Measurements from ENCODE around the gene PGC.

Gene PGC

GRCh38 chr6:41713650-41714291 lies 33.4 kb downstream of the PGC start:
- Histone ChIP-seq H3K4ac (ENCODE audit: low read depth, low read length) (no peak overlapping the region), H3K79me1 (ENCODE audit: low read length) (no peaks in the 10 kb centered on the region), H4K91ac (ENCODE audit: low read depth, low read length) (no peak overlapping the region), H4K12ac (ENCODE audit: low read depth, low read length) (no peak overlapping the region), H3K9ac (ENCODE audit: low read length) (no peak overlapping the region), H2BK12ac (ENCODE audit: low read length) (no peak overlapping the region), H2AK5ac (ENCODE audit: low read length) (no peak overlapping the region), H3K36me3 (ENCODE audit: control insufficient read depth in 1 of 2, insufficient read depth in 2 of 2, low read length in 2 of 2) (peaks cover 0 to 3% of the 10 kb centered on the region in 2 experiments), H3K18ac (ENCODE audit: low read length) (no peak overlapping the region), H3K4me1 (ENCODE audit: control insufficient read depth in 1 of 2, insufficient read depth in 2 of 2, low read length in 2 of 2) (peaks cover 6 to 19% of the 10 kb centered on the region in 2 experiments), H3K27ac (ENCODE audit: low read depth, low read length) (no peak overlapping the region), H2AFZ (ENCODE audit: insufficient read depth, low read length, poor library complexity) (no peak overlapping the region), H2BK120ac (ENCODE audit: insufficient read depth, low read length, poor library complexity) (no peak overlapping the region), H3K4me3 (ENCODE audit: low read depth, low read length) (peak overlapping the region; percentile 10), H3K79me2 (ENCODE audit: control insufficient read depth, insufficient read depth, low read length, poor library complexity) (peaks cover 1% of the 10 kb centered on the region), H3K9me3 (ENCODE audit: insufficient read depth, low read depth, low read length) (peaks cover 4% of the 10 kb centered on the region), H3K27me3 (ENCODE audit: insufficient read depth, low read length) (no peaks in the 10 kb centered on the region), H3K14ac (ENCODE audit: low read length) (no peak overlapping the region), H2BK5ac (ENCODE audit: low read depth, low read length, poor library complexity) (no peak overlapping the region), H4K8ac (ENCODE audit: low read depth, low read length) (no peak overlapping the region), H3K4me2 (ENCODE audit: low read length) (no peak overlapping the region), H3K23ac (ENCODE audit: low read length) (no peak overlapping the region)
- no peak for DNase-seq
- WGBS (ENCODE audit: extremely low coverage, insufficient coverage, insufficient read length) = no CpG with 5 or more reads among the region's 14 CpGs

- no peak overlapping the region for H2BK120ac ChIP-seq (ENCODE audit: insufficient read depth, low read length, poor library complexity)
- no peak overlapping the region for H2BK5ac ChIP-seq (ENCODE audit: low read depth, low read length, poor library complexity)
- no peak overlapping the region for H2AFZ ChIP-seq (ENCODE audit: insufficient read depth, low read length, poor library complexity)
- H3K4me3 ChIP-seq (ENCODE audit: low read depth, low read length) = no peak overlapping the region
- no peak overlapping the region for H3K9ac ChIP-seq (ENCODE audit: low read length)
- H3K4me1 ChIP-seq (ENCODE audit: control insufficient read depth in 1 of 2, insufficient read depth in 2 of 2, low read length in 2 of 2) = peaks cover 4 to 19% of the 10 kb centered on the region in 2 experiments
- H3K14ac ChIP-seq (ENCODE audit: low read length) = no peak overlapping the region
- no peaks in the 10 kb centered on the region for H3K27me3 ChIP-seq (ENCODE audit: insufficient read depth, low read length)
- no peak overlapping the region for H3K4ac ChIP-seq (ENCODE audit: low read depth, low read length)
- peak overlapping the region; percentile 21 for H3K18ac ChIP-seq (ENCODE audit: low read length)
- no peak overlapping the region for H4K91ac ChIP-seq (ENCODE audit: low read depth, low read length)
- no CpG with 5 or more reads among the region's 9 CpGs for WGBS (ENCODE audit: extremely low coverage, insufficient coverage, insufficient read length)
- H4K12ac ChIP-seq (ENCODE audit: low read depth, low read length) = no peak overlapping the region
- peaks cover 4% of the 10 kb centered on the region for H3K9me3 ChIP-seq (ENCODE audit: insufficient read depth, low read depth, low read length)
- H3K27ac ChIP-seq (ENCODE audit: low read depth, low read length) = no peak overlapping the region
- H2BK12ac ChIP-seq (ENCODE audit: low read length) = no peak overlapping the region
- peaks cover 0 to 3% of the 10 kb centered on the region in 2 experiments for H3K36me3 ChIP-seq (ENCODE audit: control insufficient read depth in 1 of 2, insufficient read depth in 2 of 2, low read length in 2 of 2)
- H4K8ac ChIP-seq (ENCODE audit: low read depth, low read length) = no peak overlapping the region
- H2AK5ac ChIP-seq (ENCODE audit: low read length) = no peak overlapping the region
- H3K79me1 ChIP-seq (ENCODE audit: low read length) = no peaks in the 10 kb centered on the region
- peaks cover 1% of the 10 kb centered on the region for H3K79me2 ChIP-seq (ENCODE audit: control insufficient read depth, insufficient read depth, low read length, poor library complexity)
- no peak overlapping the region for H3K4me2 ChIP-seq (ENCODE audit: low read length)
- peak in 1 of 2 donors; percentile 5 for DNase-seq
- H3K23ac ChIP-seq (ENCODE audit: low read length) = no peak overlapping the region
Observed at GRCh38 chr6:41713159-41713649, 34.0 kb downstream of the PGC start.

- Histone ChIP-seq H4K8ac (ENCODE audit: low read depth, low read length) (no peak overlapping the region), H3K4ac (ENCODE audit: low read depth, low read length) (no peak overlapping the region), H3K4me1 (ENCODE audit: control insufficient read depth in 1 of 2, insufficient read depth in 2 of 2, low read length in 2 of 2) (peaks cover 4 to 17% of the 10 kb centered on the region in 2 experiments), H3K9me3 (ENCODE audit: insufficient read depth, low read depth, low read length) (peaks cover 4% of the 10 kb centered on the region), H3K36me3 (ENCODE audit: control insufficient read depth in 1 of 2, insufficient read depth in 2 of 2, low read length in 2 of 2) (peaks cover 0 to 3% of the 10 kb centered on the region in 2 experiments), H2BK5ac (ENCODE audit: low read depth, low read length, poor library complexity) (no peak overlapping the region), H3K23ac (ENCODE audit: low read length) (no peak overlapping the region), H2AK5ac (ENCODE audit: low read length) (peak overlapping the region; percentile 40), H2AFZ (ENCODE audit: insufficient read depth, low read length, poor library complexity) (no peak overlapping the region), H3K27me3 (ENCODE audit: insufficient read depth, low read length) (no peaks in the 10 kb centered on the region), H4K12ac (ENCODE audit: low read depth, low read length) (no peak overlapping the region), H3K79me1 (ENCODE audit: low read length) (no peaks in the 10 kb centered on the region), H3K4me3 (ENCODE audit: low read depth, low read length) (no peak overlapping the region), H2BK12ac (ENCODE audit: low read length) (no peak overlapping the region), H3K18ac (ENCODE audit: low read length) (no peak overlapping the region), H4K91ac (ENCODE audit: low read depth, low read length) (no peak overlapping the region), H3K4me2 (ENCODE audit: low read length) (no peak overlapping the region), H3K27ac (ENCODE audit: low read depth, low read length) (no peak overlapping the region), H3K9ac (ENCODE audit: low read length) (no peak overlapping the region), H2BK120ac (ENCODE audit: insufficient read depth, low read length, poor library complexity) (no peak overlapping the region), H3K79me2 (ENCODE audit: control insufficient read depth, insufficient read depth, low read length, poor library complexity) (peaks cover 1% of the 10 kb centered on the region), H3K14ac (ENCODE audit: low read length) (no peak overlapping the region)
- DNase-seq = no peak
- WGBS (ENCODE audit: extremely low coverage, insufficient coverage, insufficient read length) = no CpG with 5 or more reads among the region's 10 CpGs
Observed at GRCh38 chr6:41712651-41713103, 34.5 kb downstream of the PGC start.

- no peak overlapping the region for H3K4ac ChIP-seq (ENCODE audit: low read depth, low read length)
- H4K91ac ChIP-seq (ENCODE audit: low read depth, low read length) = no peak overlapping the region
- H3K27me3 ChIP-seq (ENCODE audit: insufficient read depth, low read length) = no peaks in the 10 kb centered on the region
- H2AK5ac ChIP-seq (ENCODE audit: low read length) = no peak overlapping the region
- no peak overlapping the region for H4K8ac ChIP-seq (ENCODE audit: low read depth, low read length)
- no peak overlapping the region for H3K27ac ChIP-seq (ENCODE audit: low read depth, low read length)
- H2AFZ ChIP-seq (ENCODE audit: insufficient read depth, low read length, poor library complexity) = no peak overlapping the region
- DNase-seq = no peak
- no peak overlapping the region for H3K23ac ChIP-seq (ENCODE audit: low read length)
- WGBS (ENCODE audit: extremely low coverage, insufficient coverage, insufficient read length) = no CpG with 5 or more reads among the region's 9 CpGs
- H2BK5ac ChIP-seq (ENCODE audit: low read depth, low read length, poor library complexity) = no peak overlapping the region
- H3K79me2 ChIP-seq (ENCODE audit: control insufficient read depth, insufficient read depth, low read length, poor library complexity) = no peaks in the 10 kb centered on the region
- no peak overlapping the region for H3K14ac ChIP-seq (ENCODE audit: low read length)
- no peaks in the 10 kb centered on the region for H3K79me1 ChIP-seq (ENCODE audit: low read length)
- no peak overlapping the region for H3K9ac ChIP-seq (ENCODE audit: low read length)
- H3K18ac ChIP-seq (ENCODE audit: low read length) = no peak overlapping the region
- H3K4me2 ChIP-seq (ENCODE audit: low read length) = no peak overlapping the region
- no peak overlapping the region for H4K12ac ChIP-seq (ENCODE audit: low read depth, low read length)
- peaks cover 4 to 12% of the 10 kb centered on the region in 2 experiments for H3K4me1 ChIP-seq (ENCODE audit: control insufficient read depth in 1 of 2, insufficient read depth in 2 of 2, low read length in 2 of 2)
- H3K36me3 ChIP-seq (ENCODE audit: control insufficient read depth in 1 of 2, insufficient read depth in 2 of 2, low read length in 2 of 2) = peaks cover 0 to 3% of the 10 kb centered on the region in 2 experiments
- H2BK12ac ChIP-seq (ENCODE audit: low read length) = no peak overlapping the region
- no peak overlapping the region for H3K4me3 ChIP-seq (ENCODE audit: low read depth, low read length)
- H3K9me3 ChIP-seq (ENCODE audit: insufficient read depth, low read depth, low read length) = peaks cover 4% of the 10 kb centered on the region
- H2BK120ac ChIP-seq (ENCODE audit: insufficient read depth, low read length, poor library complexity) = no peak overlapping the region
Observed at GRCh38 chr6:41711323-41712038, 35.7 kb downstream of the PGC start.

Measured in trophoblast cell (in vitro differentiated cells and primary cell).